ENCODE data around the gene NEU1. TPM values are rescaled to one million over a fixed set of nuclear protein-coding genes. Genes with fewer than 3 reads are reported as not detected.
"Not testable (repeated sequence)": the region's sequence is repeated elsewhere in the genome, so short reads cannot be mapped to it uniquely, and the experiment has no call there.

NEU1 gene
- total RNA-seq, 1 experiment from 2014 or later: 36.2 TPM

DNA sequence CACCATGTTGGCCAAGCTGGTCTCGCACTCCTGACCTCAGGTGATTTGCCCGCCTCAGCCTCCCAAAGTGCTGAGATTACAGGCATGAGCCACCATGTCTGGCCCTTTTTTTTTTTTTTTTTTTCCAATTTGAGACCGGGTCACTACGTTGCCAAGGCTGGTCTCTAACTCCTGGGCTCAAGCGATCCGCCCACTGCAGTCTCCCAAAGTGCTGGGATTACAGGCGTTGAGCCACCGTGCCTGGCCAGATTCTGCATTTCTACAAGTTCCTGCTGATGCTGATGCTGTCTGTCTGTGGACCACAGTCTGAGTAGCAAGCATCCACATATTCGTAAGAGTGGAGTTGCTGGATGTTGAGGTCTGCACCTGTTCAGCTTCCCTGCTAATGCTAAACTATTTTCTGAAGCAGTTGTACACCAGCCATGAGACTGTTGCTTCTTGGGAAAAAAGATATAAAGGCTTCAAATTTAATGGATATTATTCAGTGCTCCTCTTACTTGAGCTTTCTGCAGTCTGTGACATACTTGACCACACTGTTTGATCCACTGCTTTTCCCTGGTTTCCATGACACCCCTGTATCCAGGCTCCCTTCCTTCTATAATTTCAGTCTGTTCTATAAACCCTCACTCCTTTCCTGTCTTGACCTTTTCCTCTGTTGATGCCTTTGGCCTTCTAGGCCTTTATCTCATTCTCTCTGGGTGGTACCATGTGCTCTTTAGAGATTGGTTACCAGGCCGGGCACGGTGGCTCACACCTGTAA is 49.4 kb upstream of the NEU1 start:
- Histone ChIP-seq H3K27ac (ENCODE audit: insufficient read length, low read depth, low read length) (no peak overlapping the region), H2BK15ac (ENCODE audit: low read depth, low read length) (no peak overlapping the region), H2AFZ (ENCODE audit: low read length) (no peak overlapping the region), H3K9ac (ENCODE audit: extremely low read depth, insufficient read length, low read length) (no peak overlapping the region), H4K8ac (replicated peaks; ENCODE audit: insufficient read length, low read depth, low read length) (no peak overlapping the region), H3K14ac (ENCODE audit: insufficient read depth, low read length) (no peak overlapping the region), H2BK5ac (ENCODE audit: insufficient read length, low read length) (no peak overlapping the region), H4K20me1 (ENCODE audit: control insufficient read depth, insufficient read depth, insufficient read length) (no peaks in the 10 kb centered on the region), H3T11ph (ENCODE audit: low read length) (no peak overlapping the region), H3K4me2 (ENCODE audit: insufficient read depth, insufficient read length, low read length) (no peak overlapping the region), H3K27me3 (ENCODE audit: insufficient read depth, low read length) (no peaks in the 10 kb centered on the region), H4K5ac (ENCODE audit: insufficient read length, low read depth, low read length) (no peak overlapping the region), H2AK5ac (ENCODE audit: insufficient read length, low read length) (no peak overlapping the region), H3K9me3 (ENCODE audit: control insufficient read depth, low read depth, low read length) (no peaks in the 10 kb centered on the region), H2BK120ac (ENCODE audit: low read depth, low read length, poor library complexity, severe bottlenecking) (no peak overlapping the region), H3K79me2 (ENCODE audit: insufficient read depth, low read length) (no peaks in the 10 kb centered on the region), H3K23ac (ENCODE audit: insufficient read length, low read depth, low read length) (no peak overlapping the region), H2BK20ac (ENCODE audit: low read depth, low read length, poor library complexity, severe bottlenecking) (no peak overlapping the region), H3K56ac (ENCODE audit: insufficient read length, low read depth, low read length) (no peak overlapping the region), H3K79me1 (ENCODE audit: insufficient read depth, low read depth, low read length, poor library complexity, severe bottlenecking) (no peaks in the 10 kb centered on the region), H3K4ac (ENCODE audit: low read depth, low read length) (no peak overlapping the region), H3K4me1 (ENCODE audit: insufficient read depth, low read length) (no peaks in the 10 kb centered on the region), H3K18ac (ENCODE audit: insufficient read length, low read depth, low read length) (no peak overlapping the region), H3K23me2 (ENCODE audit: insufficient read length, low read depth, low read length, poor library complexity, severe bottlenecking) (no peaks in the 10 kb centered on the region), H2BK12ac (ENCODE audit: insufficient read length, low read depth, low read length) (no peak overlapping the region), H4K91ac (ENCODE audit: insufficient read length, low read depth, low read length) (no peak overlapping the region)
- Mint-ChIP-seq H3K4me3 (0 out of 5 replicates have a peak overlapping the region, but pooled peaks of 1 of the 2 experiments have one; percentile 39), H3K36me3 (ENCODE audit: insufficient read depth in 1 of 3, low read depth in 3 of 3) (no peaks in the 10 kb centered on the region), H3K4me1 (peaks cover 0 to 6% of the 10 kb centered on the region in 2 experiments; a peak in 1 of 4 replicates), H3K27ac (no peak overlapping the region), H3K27me3 (ENCODE audit: low read depth) (peaks cover 1% of the 10 kb centered on the region), H3K9me3 (no peaks in the 10 kb centered on the region)
- no CpG with 5 or more reads among the region's 11 CpGs for WGBS (ENCODE audit: extremely low coverage, insufficient read length, low lambda C conversion rate)
- DNase-seq: no peak
- TF ChIP-seq, protein P1, sequence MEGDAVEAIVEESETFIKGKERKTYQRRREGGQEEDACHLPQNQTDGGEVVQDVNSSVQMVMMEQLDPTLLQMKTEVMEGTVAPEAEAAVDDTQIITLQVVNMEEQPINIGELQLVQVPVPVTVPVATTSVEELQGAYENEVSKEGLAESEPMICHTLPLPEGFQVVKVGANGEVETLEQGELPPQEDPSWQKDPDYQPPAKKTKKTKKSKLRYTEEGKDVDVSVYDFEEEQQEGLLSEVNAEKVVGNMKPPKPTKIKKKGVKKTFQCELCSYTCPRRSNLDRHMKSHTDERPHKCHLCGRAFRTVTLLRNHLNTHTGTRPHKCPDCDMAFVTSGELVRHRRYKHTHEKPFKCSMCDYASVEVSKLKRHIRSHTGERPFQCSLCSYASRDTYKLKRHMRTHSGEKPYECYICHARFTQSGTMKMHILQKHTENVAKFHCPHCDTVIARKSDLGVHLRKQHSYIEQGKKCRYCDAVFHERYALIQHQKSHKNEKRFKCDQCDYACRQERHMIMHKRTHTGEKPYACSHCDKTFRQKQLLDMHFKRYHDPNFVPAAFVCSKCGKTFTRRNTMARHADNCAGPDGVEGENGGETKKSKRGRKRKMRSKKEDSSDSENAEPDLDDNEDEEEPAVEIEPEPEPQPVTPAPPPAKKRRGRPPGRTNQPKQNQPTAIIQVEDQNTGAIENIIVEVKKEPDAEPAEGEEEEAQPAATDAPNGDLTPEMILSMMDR (conservative IDR thresholded peaks at IDR 0.05): no peak

DNA sequence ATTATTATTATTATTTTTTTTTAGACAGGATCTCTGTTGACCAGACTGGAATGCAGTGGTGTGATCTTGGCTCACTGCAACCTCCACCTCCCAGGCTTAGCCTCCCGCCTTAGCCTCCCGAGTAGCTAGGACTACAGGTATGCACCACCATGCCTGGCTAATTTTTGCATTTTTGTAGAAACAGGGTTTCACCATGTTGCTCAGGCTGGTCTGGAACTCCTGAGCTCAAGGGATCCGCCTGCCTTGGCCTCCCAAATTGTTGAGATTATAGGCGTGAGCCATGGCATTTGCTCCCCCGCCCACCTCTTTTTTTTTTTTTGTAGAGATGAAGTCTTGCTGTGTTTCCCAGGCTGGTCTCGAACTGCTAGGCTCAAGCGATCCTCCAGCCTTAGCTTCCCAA is 46.7 kb upstream of the NEU1 start:
- H3K23me2 ChIP-seq (ENCODE audit: insufficient read length, low read depth, low read length, poor library complexity, severe bottlenecking); H3K9me3 Mint-ChIP-seq; H2BK5ac ChIP-seq (ENCODE audit: insufficient read length, low read length); H3K4me2 ChIP-seq (ENCODE audit: insufficient read depth, insufficient read length, low read length); H4K91ac ChIP-seq (ENCODE audit: insufficient read length, low read depth, low read length); H3K36me3 Mint-ChIP-seq (ENCODE audit: insufficient read depth in 1 of 3, low read depth in 3 of 3); H3K27ac ChIP-seq (ENCODE audit: insufficient read length, low read depth, low read length); H3K27me3 Mint-ChIP-seq (ENCODE audit: low read depth); H3K4me3 Mint-ChIP-seq; H2BK12ac ChIP-seq (ENCODE audit: insufficient read length, low read depth, low read length); H2BK15ac ChIP-seq (ENCODE audit: low read depth, low read length); H3K14ac ChIP-seq (ENCODE audit: insufficient read depth, low read length); H3K4me1 ChIP-seq (ENCODE audit: insufficient read depth, low read length); H4K8ac ChIP-seq (replicated peaks; ENCODE audit: insufficient read length, low read depth, low read length); H4K5ac ChIP-seq (ENCODE audit: insufficient read length, low read depth, low read length); H3K27me3 ChIP-seq (ENCODE audit: insufficient read depth, low read length); H3K56ac ChIP-seq (ENCODE audit: insufficient read length, low read depth, low read length); DNase-seq; H2AK5ac ChIP-seq (ENCODE audit: insufficient read length, low read length); H2BK120ac ChIP-seq (ENCODE audit: low read depth, low read length, poor library complexity, severe bottlenecking); H3K79me1 ChIP-seq (ENCODE audit: insufficient read depth, low read depth, low read length, poor library complexity, severe bottlenecking); H3K4ac ChIP-seq (ENCODE audit: low read depth, low read length); H3K18ac ChIP-seq (ENCODE audit: insufficient read length, low read depth, low read length); H4K20me1 ChIP-seq (ENCODE audit: control insufficient read depth, insufficient read depth, insufficient read length); H3T11ph ChIP-seq (ENCODE audit: low read length); H3K9ac ChIP-seq (ENCODE audit: extremely low read depth, insufficient read length, low read length); H3K27ac Mint-ChIP-seq; H3K9me3 ChIP-seq (ENCODE audit: control insufficient read depth, low read depth, low read length); H3K23ac ChIP-seq (ENCODE audit: insufficient read length, low read depth, low read length); H2AFZ ChIP-seq (ENCODE audit: low read length); H2BK20ac ChIP-seq (ENCODE audit: low read depth, low read length, poor library complexity, severe bottlenecking); H3K79me2 ChIP-seq (ENCODE audit: insufficient read depth, low read length): not testable (repeated sequence)
- no CpG with 5 or more reads among the region's 7 CpGs for WGBS (ENCODE audit: extremely low coverage, insufficient read length, low lambda C conversion rate)
- H3K4me1 Mint-ChIP-seq: peaks cover 11 to 17% of the 10 kb centered on the region in 2 experiments
